Activated B cell treated with CpG ODN at 0.5 μM for 24 hours (primary cell): ENCODE data around the gene FHAD1. TPM values are rescaled to one million over a fixed set of nuclear protein-coding genes. Genes with fewer than 3 reads are reported as not detected.

Experiments
- ATAC-seq: fragments of 200-7000 bp; cut with Tn5 transposase; one replicate; pipeline ENCODE4 v1.10.0; 2021; ENCODE audit warnings: low read depth, mild to moderate bottlenecking, moderate library complexity
- CTCF ChIA-PET: fragments of 350-600 bp; sonication (Branson Sonifier 250); formaldehyde crosslinking; loops from one replicate; lab custom pipeline; 2021; ENCODE audit warnings: antibody characterized with exemption; lab: Charles Lee
- POLR2A ChIA-PET: fragments of 350-600 bp; sonication (Branson Sonifier 250); formaldehyde crosslinking; loops from one replicate; lab custom pipeline; 2021; ENCODE audit warnings: antibody characterized with exemption; lab: Charles Lee
- DNase-seq: peaks from one replicate; pipeline ENCODE4 v3.0.0; 2022
- H3K27ac Mint-ChIP-seq: one replicate; pipeline ENCODE4 v1.8.0; 2020; ENCODE audit warnings: mixed read lengths
- H3K27me3 Mint-ChIP-seq: one replicate; pipeline ENCODE4 v1.8.0; 2021; ENCODE audit warnings: mixed read lengths
- H3K36me3 Mint-ChIP-seq: one replicate; pipeline ENCODE4 v1.8.0; 2021; ENCODE audit warnings: low read depth, mixed read lengths
- H3K4me1 Mint-ChIP-seq: one replicate; pipeline ENCODE4 v1.8.0; 2021; ENCODE audit warnings: mixed read lengths
- H3K4me3 Mint-ChIP-seq: one replicate; pipeline ENCODE4 v1.8.0; 2020; ENCODE audit warnings: mild to moderate bottlenecking, mixed read lengths
- H3K9me3 Mint-ChIP-seq: one replicate; pipeline ENCODE4 v1.8.0; 2020; ENCODE audit warnings: mixed read lengths
- intact Hi-C: fragments of 100-400 bp; cut with micrococcal nuclease; formaldehyde crosslinking; loops from one replicate; pipeline ENCODE4 v1.15.1; 2024
- total RNA-seq: library from RNA; stranded (reverse); gene quantifications from 2 replicates; pipeline ENCODE4 v1.2.3, GENCODE V29; 2022
- TF ChIP-seq, protein P1 (sequence below): fragments of 200-600 bp; IDR thresholded peaks from one replicate; pipeline ENCODE4 v1.8.0; 2022; ENCODE audit warnings: antibody characterized with exemption, mild to moderate bottlenecking

The FHAD1 gene
- total RNA-seq, 1 donor from 2014 or later = not detected

DNA sequence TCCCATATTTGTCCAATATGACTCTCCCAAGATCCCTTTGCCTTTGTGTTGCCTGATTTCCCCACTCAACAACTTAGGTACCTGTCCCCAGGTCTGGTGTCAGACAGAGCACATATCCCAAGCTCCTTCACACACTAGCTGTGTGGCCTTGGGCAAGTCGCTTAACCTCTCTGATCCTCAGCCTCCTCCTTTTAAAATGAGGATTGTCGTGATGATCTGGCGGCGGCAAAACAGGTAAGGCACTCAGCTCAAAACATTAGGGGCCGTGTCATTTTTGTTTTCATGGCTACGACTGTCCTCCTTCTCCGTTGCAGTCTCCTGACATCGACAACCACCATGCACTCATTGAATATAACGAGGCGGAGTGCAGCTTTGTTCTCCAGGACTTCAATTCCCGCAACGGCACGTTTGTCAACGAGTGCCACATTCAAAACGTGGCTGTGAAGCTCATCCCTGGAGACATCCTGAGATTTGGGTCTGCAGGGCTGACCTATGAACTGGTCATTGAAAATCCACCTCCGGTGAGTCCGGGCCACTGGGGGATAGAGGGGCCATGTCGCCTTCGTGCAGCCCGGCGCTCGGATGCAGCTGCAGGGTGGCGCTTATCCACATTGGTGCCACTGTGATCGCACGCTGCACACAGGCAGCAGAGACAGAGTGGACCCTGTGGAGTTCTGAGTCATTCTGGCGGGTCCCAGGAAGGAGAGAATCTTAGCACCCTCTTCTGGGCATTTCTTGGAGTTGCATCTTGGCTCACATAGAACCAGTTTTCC is 25.2 kb downstream of the FHAD1 start:
- Mint-ChIP-seq H3K9me3 (no peaks in the 10 kb centered on the region), H3K27ac (no peak overlapping the region), H3K27me3 (peaks cover 25% of the 10 kb centered on the region), H3K4me3 (no peak overlapping the region), H3K36me3 (no peaks in the 10 kb centered on the region), H3K4me1 (no peaks in the 10 kb centered on the region)
- intact Hi-C loops = loop anchor here (1.0 kb wide), 1 partner anchor 144 kb away; no protein-coding TSS in a partner anchor
- DNase-seq = no peak
- ChIA-PET CTCF (interaction anchor here (3.1 kb wide), 1 partner anchor 144 kb away, joined by 11 read pairs; no protein-coding TSS in a partner anchor), POLR2A (no interaction called here)
- TF ChIP-seq, protein P1, sequence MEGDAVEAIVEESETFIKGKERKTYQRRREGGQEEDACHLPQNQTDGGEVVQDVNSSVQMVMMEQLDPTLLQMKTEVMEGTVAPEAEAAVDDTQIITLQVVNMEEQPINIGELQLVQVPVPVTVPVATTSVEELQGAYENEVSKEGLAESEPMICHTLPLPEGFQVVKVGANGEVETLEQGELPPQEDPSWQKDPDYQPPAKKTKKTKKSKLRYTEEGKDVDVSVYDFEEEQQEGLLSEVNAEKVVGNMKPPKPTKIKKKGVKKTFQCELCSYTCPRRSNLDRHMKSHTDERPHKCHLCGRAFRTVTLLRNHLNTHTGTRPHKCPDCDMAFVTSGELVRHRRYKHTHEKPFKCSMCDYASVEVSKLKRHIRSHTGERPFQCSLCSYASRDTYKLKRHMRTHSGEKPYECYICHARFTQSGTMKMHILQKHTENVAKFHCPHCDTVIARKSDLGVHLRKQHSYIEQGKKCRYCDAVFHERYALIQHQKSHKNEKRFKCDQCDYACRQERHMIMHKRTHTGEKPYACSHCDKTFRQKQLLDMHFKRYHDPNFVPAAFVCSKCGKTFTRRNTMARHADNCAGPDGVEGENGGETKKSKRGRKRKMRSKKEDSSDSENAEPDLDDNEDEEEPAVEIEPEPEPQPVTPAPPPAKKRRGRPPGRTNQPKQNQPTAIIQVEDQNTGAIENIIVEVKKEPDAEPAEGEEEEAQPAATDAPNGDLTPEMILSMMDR = no peak
- ATAC-seq = no peak

GRCh38 chr1:15272782-15273127 is 25.7 kb downstream of the FHAD1 start:
- TF ChIP-seq, protein P1 = no peak
- H3K4me3 Mint-ChIP-seq = no peak overlapping the region
- peaks cover 29% of the 10 kb centered on the region for H3K27me3 Mint-ChIP-seq
- H3K36me3 Mint-ChIP-seq = no peaks in the 10 kb centered on the region
- ChIA-PET CTCF (interaction anchor here (3.1 kb wide), 1 partner anchor 144 kb away, joined by 11 read pairs; no protein-coding TSS in a partner anchor), POLR2A (no interaction called here)
- H3K27ac Mint-ChIP-seq = no peak overlapping the region
- DNase-seq (no peak), ATAC-seq (no peak)
- intact Hi-C loops = loop anchor here (1.0 kb wide), 1 partner anchor 144 kb away; no protein-coding TSS in a partner anchor
- H3K4me1 Mint-ChIP-seq = no peaks in the 10 kb centered on the region
- H3K9me3 Mint-ChIP-seq = no peaks in the 10 kb centered on the region

DNA sequence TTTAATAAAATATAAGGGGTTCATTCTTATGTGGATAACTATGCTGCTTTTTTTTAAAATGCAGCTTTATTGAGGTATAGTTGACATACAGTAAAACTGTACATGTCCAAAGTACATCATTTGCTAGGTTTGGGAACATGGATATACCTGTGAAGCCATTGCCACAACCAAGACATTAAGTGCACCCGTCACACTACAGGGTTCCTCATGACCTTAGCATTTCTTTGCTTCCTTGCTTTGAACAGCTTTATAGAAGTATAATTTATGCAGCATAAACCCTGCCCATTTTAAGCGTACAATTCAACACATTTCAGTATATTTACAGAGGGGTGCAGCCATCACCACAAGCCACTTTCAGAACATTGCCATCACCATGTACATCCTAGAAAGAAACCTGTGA is 26.3 kb downstream of the FHAD1 start:
- TF ChIP-seq, protein P1 = no peak
- POLR2A ChIA-PET = no interaction called here
- intact Hi-C loops = no loop called here
- CTCF ChIA-PET = interaction anchor here (3.1 kb wide), 1 partner anchor 145 kb away, joined by 11 read pairs; no protein-coding TSS in a partner anchor
- H3K4me3 Mint-ChIP-seq = no peak overlapping the region
- ATAC-seq (no peak), DNase-seq (no peak)
- H3K9me3 Mint-ChIP-seq = no peaks in the 10 kb centered on the region
- no peak overlapping the region for H3K27ac Mint-ChIP-seq
- no peaks in the 10 kb centered on the region for H3K36me3 Mint-ChIP-seq
- peaks cover 30% of the 10 kb centered on the region for H3K27me3 Mint-ChIP-seq
- H3K4me1 Mint-ChIP-seq = no peaks in the 10 kb centered on the region

DNA sequence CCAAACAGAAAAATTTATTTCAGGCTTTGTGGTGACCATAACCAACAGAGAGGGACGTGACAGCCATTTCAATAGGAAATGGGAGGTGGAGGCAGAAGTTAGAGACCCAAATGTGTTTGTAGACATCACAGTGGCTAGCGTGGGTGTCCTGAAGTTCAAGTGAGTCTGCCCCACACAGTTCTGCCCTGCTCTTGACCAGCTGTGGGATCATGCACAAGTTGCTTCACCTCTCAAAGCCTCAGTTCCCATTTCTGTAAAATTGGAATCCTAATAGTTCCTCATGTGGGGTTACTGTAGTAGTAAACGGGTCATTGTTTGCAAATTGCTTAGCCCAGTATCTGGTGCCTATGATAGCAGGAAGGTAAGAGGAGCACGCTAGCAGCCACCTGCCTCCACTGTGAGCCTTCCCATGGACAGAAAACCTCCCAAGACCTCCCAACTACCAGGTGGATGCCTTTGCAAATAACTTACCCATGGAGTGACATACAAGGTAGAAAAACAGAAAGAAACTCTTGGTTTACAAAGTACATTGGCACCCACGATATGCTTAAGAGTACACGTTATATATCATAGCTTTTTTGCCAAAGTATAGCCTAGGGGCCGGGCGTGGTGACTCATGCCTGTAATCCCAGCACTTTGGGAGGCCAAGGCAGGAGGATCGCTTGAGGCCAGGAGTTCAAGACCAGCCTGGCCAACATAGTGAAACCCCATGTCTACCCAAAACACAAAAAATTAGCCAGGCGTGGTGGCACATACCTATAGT is 29.1 kb downstream of the FHAD1 start:
- peaks cover 25% of the 10 kb centered on the region for H3K27me3 Mint-ChIP-seq
- POLR2A ChIA-PET = no interaction called here
- CTCF ChIA-PET = no interaction called here

More for the DNA sequence above, 29.1 kb downstream of the FHAD1 start:
- Mint-ChIP-seq H3K4me1 (no peaks in the 10 kb centered on the region), H3K4me3 (no peak overlapping the region), H3K27ac (no peak overlapping the region), H3K9me3 (no peaks in the 10 kb centered on the region), H3K36me3 (no peaks in the 10 kb centered on the region)
- intact Hi-C loops = no loop called here
- no peak for ATAC-seq
- no peak for DNase-seq
- TF ChIP-seq, protein P1 = no peak
